ENCODE data around the gene ARHGAP23.

The ARHGAP23 gene

GRCh38 chr17:38419508-38419981 lies 8.7 kb upstream of the ARHGAP23 start:
- no peak overlapping the region for H4K8ac ChIP-seq (ENCODE audit: low read depth, low read length)
- no peaks in the 10 kb centered on the region for H3K27me3 ChIP-seq (ENCODE audit: insufficient read depth, low read length, poor library complexity)

GRCh38 chr17:38420518-38420917 lies 7.7 kb upstream of the ARHGAP23 start:
- Histone ChIP-seq H3K4me3 (ENCODE audit: low read length) (no peak overlapping the region), H3K27ac (ENCODE audit: low read depth, low read length) (no peak overlapping the region), H4K8ac (ENCODE audit: low read depth, low read length) (no peak overlapping the region), H2BK5ac (ENCODE audit: low read length) (no peak overlapping the region), H2BK120ac (ENCODE audit: low read depth, low read length) (no peak overlapping the region), H3K4me1 (ENCODE audit: control insufficient read depth, low read depth, low read length) (no peaks in the 10 kb centered on the region), H2AK5ac (ENCODE audit: low read length) (no peak overlapping the region), H3K56ac (ENCODE audit: low read length) (no peak overlapping the region), H3K27me3 (ENCODE audit: insufficient read depth, low read length, poor library complexity) (no peaks in the 10 kb centered on the region), H3K23ac (ENCODE audit: low read length) (no peak overlapping the region), H3K9ac (ENCODE audit: low read length) (no peak overlapping the region), H4K5ac (ENCODE audit: low read length) (no peak overlapping the region), H3K4ac (ENCODE audit: low read depth, low read length) (no peak overlapping the region), H2BK15ac (replicated peaks; ENCODE audit: low read depth) (no peak overlapping the region), H3K79me2 (ENCODE audit: control insufficient read depth, insufficient read depth, low read length) (no peaks in the 10 kb centered on the region), H3K79me1 (ENCODE audit: low read length) (no peaks in the 10 kb centered on the region), H3K36me3 (ENCODE audit: control insufficient read depth, insufficient read depth, low read length) (no peaks in the 10 kb centered on the region), H3K18ac (ENCODE audit: low read length) (no peak overlapping the region), H3K4me2 (ENCODE audit: low read length) (no peak overlapping the region)
- DNase-seq: no peak
- WGBS (ENCODE audit: extremely low coverage, insufficient coverage, low lambda C conversion rate): no CpG with 5 or more reads among the region's 6 CpGs

More at GRCh38 chr17:38419508-38419981, 8.7 kb upstream of the ARHGAP23 start:
- Histone ChIP-seq H3K4me1 (ENCODE audit: control insufficient read depth, low read depth, low read length) (no peaks in the 10 kb centered on the region), H3K79me1 (ENCODE audit: low read length) (no peaks in the 10 kb centered on the region), H3K36me3 (ENCODE audit: control insufficient read depth, insufficient read depth, low read length) (no peaks in the 10 kb centered on the region), H3K79me2 (ENCODE audit: control insufficient read depth, insufficient read depth, low read length) (no peaks in the 10 kb centered on the region), H3K23ac (ENCODE audit: low read length) (no peak overlapping the region), H2BK5ac (ENCODE audit: low read length) (no peak overlapping the region), H2BK15ac (replicated peaks; ENCODE audit: low read depth) (no peak overlapping the region), H2BK120ac (ENCODE audit: low read depth, low read length) (no peak overlapping the region), H3K27ac (ENCODE audit: low read depth, low read length) (no peak overlapping the region), H3K4me2 (ENCODE audit: low read length) (peak overlapping the region; percentile 41), H3K4ac (ENCODE audit: low read depth, low read length) (no peak overlapping the region), H3K18ac (ENCODE audit: low read length) (no peak overlapping the region), H4K5ac (ENCODE audit: low read length) (no peak overlapping the region), H3K9ac (ENCODE audit: low read length) (peak overlapping the region; percentile 15), H3K4me3 (ENCODE audit: low read length) (no peak overlapping the region), H3K56ac (ENCODE audit: low read length) (peak overlapping the region; percentile 17), H2AK5ac (ENCODE audit: low read length) (no peak overlapping the region)
- no CpG with 5 or more reads among the region's 10 CpGs for WGBS (ENCODE audit: extremely low coverage, insufficient coverage, low lambda C conversion rate)
- no peak for DNase-seq

GRCh38 chr17:38421171-38421841 lies 7.0 kb upstream of the ARHGAP23 start:
- H3K4me1 ChIP-seq (ENCODE audit: control insufficient read depth, low read depth, low read length): no peaks in the 10 kb centered on the region
- no peak overlapping the region for H3K27ac ChIP-seq (ENCODE audit: low read depth, low read length)
- H3K27me3 ChIP-seq (ENCODE audit: insufficient read depth, low read length, poor library complexity): no peaks in the 10 kb centered on the region
- no peak overlapping the region for H3K4me2 ChIP-seq (ENCODE audit: low read length)
- no peaks in the 10 kb centered on the region for H3K79me2 ChIP-seq (ENCODE audit: control insufficient read depth, insufficient read depth, low read length)
- H3K56ac ChIP-seq (ENCODE audit: low read length): peak overlapping the region; percentile 66
- no peak overlapping the region for H2AK5ac ChIP-seq (ENCODE audit: low read length)
- H3K36me3 ChIP-seq (ENCODE audit: control insufficient read depth, insufficient read depth, low read length): no peaks in the 10 kb centered on the region
- H4K5ac ChIP-seq (ENCODE audit: low read length): no peak overlapping the region
- no peak overlapping the region for H2BK15ac ChIP-seq (replicated peaks; ENCODE audit: low read depth)
- H3K79me1 ChIP-seq (ENCODE audit: low read length): no peaks in the 10 kb centered on the region
- WGBS (ENCODE audit: extremely low coverage, insufficient coverage, low lambda C conversion rate): no CpG with 5 or more reads among the region's 14 CpGs
- H2BK120ac ChIP-seq (ENCODE audit: low read depth, low read length): no peak overlapping the region
- H3K9ac ChIP-seq (ENCODE audit: low read length): no peak overlapping the region
- H3K18ac ChIP-seq (ENCODE audit: low read length): no peak overlapping the region
- H3K4ac ChIP-seq (ENCODE audit: low read depth, low read length): no peak overlapping the region
- H4K8ac ChIP-seq (ENCODE audit: low read depth, low read length): no peak overlapping the region
- no peak overlapping the region for H3K4me3 ChIP-seq (ENCODE audit: low read length)
- H2BK5ac ChIP-seq (ENCODE audit: low read length): no peak overlapping the region
- no peak for DNase-seq
- H3K23ac ChIP-seq (ENCODE audit: low read length): no peak overlapping the region

- Histone ChIP-seq H2AK5ac (ENCODE audit: low read length) (no peak overlapping the region), H2BK5ac (ENCODE audit: low read length) (no peak overlapping the region), H3K4ac (ENCODE audit: low read depth, low read length) (no peak overlapping the region), H3K18ac (ENCODE audit: low read length) (no peak overlapping the region), H4K5ac (ENCODE audit: low read length) (no peak overlapping the region), H3K9ac (ENCODE audit: low read length) (no peak overlapping the region), H3K4me1 (ENCODE audit: control insufficient read depth, low read depth, low read length) (no peaks in the 10 kb centered on the region), H3K4me3 (ENCODE audit: low read length) (no peak overlapping the region), H2BK120ac (ENCODE audit: low read depth, low read length) (no peak overlapping the region), H3K27ac (ENCODE audit: low read depth, low read length) (no peak overlapping the region), H3K23ac (ENCODE audit: low read length) (no peak overlapping the region), H3K36me3 (ENCODE audit: control insufficient read depth, insufficient read depth, low read length) (no peaks in the 10 kb centered on the region), H2BK15ac (replicated peaks; ENCODE audit: low read depth) (no peak overlapping the region), H3K27me3 (ENCODE audit: insufficient read depth, low read length, poor library complexity) (no peaks in the 10 kb centered on the region), H3K56ac (ENCODE audit: low read length) (peak overlapping the region; percentile 66), H4K8ac (ENCODE audit: low read depth, low read length) (no peak overlapping the region), H3K79me1 (ENCODE audit: low read length) (no peaks in the 10 kb centered on the region), H3K4me2 (ENCODE audit: low read length) (no peak overlapping the region), H3K79me2 (ENCODE audit: control insufficient read depth, insufficient read depth, low read length) (no peaks in the 10 kb centered on the region)
- DNase-seq: no peak
- WGBS (ENCODE audit: extremely low coverage, insufficient coverage, low lambda C conversion rate): no CpG with 5 or more reads among the region's 17 CpGs
These were observed 6.1 kb upstream of the ARHGAP23 start for GRCh38 chr17:38421871-38422827.

- H3K56ac ChIP-seq (ENCODE audit: low read length): peak overlapping the region; percentile 22
- H2BK15ac ChIP-seq (replicated peaks; ENCODE audit: low read depth): no peak overlapping the region
- WGBS (ENCODE audit: extremely low coverage, insufficient coverage, low lambda C conversion rate): no CpG with 5 or more reads among the region's 6 CpGs
- H2AK5ac ChIP-seq (ENCODE audit: low read length): no peak overlapping the region
- no peak overlapping the region for H4K5ac ChIP-seq (ENCODE audit: low read length)
- H3K27me3 ChIP-seq (ENCODE audit: insufficient read depth, low read length, poor library complexity): no peaks in the 10 kb centered on the region
- H3K4me3 ChIP-seq (ENCODE audit: low read length): no peak overlapping the region
- H3K18ac ChIP-seq (ENCODE audit: low read length): no peak overlapping the region
- H3K36me3 ChIP-seq (ENCODE audit: control insufficient read depth, insufficient read depth, low read length): no peaks in the 10 kb centered on the region
- H3K79me2 ChIP-seq (ENCODE audit: control insufficient read depth, insufficient read depth, low read length): no peaks in the 10 kb centered on the region
- H2BK120ac ChIP-seq (ENCODE audit: low read depth, low read length): no peak overlapping the region
- H2BK5ac ChIP-seq (ENCODE audit: low read length): no peak overlapping the region
- no peaks in the 10 kb centered on the region for H3K4me1 ChIP-seq (ENCODE audit: control insufficient read depth, low read depth, low read length)
- H3K4ac ChIP-seq (ENCODE audit: low read depth, low read length): no peak overlapping the region
- H3K79me1 ChIP-seq (ENCODE audit: low read length): no peaks in the 10 kb centered on the region
- DNase-seq: no peak
- H3K23ac ChIP-seq (ENCODE audit: low read length): no peak overlapping the region
- H4K8ac ChIP-seq (ENCODE audit: low read depth, low read length): no peak overlapping the region
- no peak overlapping the region for H3K27ac ChIP-seq (ENCODE audit: low read depth, low read length)
- no peak overlapping the region for H3K4me2 ChIP-seq (ENCODE audit: low read length)
- H3K9ac ChIP-seq (ENCODE audit: low read length): no peak overlapping the region
These were observed 3.8 kb upstream of the ARHGAP23 start for GRCh38 chr17:38424297-38424972.
